ENCODE results near the gene NTHL1.

The NTHL1 gene

DNA sequence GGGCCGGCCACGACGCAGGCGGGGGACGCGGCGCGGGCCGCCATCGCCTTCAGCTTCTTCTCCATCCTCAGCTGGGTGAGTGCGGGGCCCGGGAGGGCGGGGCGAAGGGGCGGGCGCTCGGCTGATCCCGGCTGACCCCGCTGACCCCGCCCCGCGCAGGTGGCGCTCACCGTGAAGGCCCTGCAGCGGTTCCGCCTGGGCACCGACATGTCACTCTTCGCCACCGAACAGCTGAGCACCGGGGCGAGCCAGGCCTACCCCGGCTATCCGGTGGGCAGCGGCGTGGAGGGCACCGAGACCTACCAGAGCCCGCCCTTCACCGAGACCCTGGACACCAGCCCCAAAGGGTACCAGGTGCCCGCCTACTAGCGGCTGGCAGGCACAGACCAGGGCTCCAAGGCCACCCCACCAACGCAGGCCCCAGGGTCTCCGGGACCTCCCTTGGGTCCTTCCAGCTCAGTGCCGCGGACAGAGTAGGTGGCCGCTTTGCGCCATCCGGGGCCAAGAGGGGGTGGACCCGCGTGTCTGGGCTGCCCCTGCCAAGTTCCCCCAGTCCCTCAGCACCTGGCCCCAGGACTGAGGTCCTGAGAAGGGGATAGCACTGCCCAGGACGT lies 54.8 kb downstream of the NTHL1 start:
- TF ChIP-seq, protein P1, sequence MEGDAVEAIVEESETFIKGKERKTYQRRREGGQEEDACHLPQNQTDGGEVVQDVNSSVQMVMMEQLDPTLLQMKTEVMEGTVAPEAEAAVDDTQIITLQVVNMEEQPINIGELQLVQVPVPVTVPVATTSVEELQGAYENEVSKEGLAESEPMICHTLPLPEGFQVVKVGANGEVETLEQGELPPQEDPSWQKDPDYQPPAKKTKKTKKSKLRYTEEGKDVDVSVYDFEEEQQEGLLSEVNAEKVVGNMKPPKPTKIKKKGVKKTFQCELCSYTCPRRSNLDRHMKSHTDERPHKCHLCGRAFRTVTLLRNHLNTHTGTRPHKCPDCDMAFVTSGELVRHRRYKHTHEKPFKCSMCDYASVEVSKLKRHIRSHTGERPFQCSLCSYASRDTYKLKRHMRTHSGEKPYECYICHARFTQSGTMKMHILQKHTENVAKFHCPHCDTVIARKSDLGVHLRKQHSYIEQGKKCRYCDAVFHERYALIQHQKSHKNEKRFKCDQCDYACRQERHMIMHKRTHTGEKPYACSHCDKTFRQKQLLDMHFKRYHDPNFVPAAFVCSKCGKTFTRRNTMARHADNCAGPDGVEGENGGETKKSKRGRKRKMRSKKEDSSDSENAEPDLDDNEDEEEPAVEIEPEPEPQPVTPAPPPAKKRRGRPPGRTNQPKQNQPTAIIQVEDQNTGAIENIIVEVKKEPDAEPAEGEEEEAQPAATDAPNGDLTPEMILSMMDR (conservative IDR thresholded peaks at IDR 0.05; ENCODE audit: low read depth): no peak
- peak overlapping the region; percentile 71 for H3K27ac ChIP-seq
- CTCF ChIA-PET: interaction anchor here (0.6 kb wide), 1 partner anchor 14 kb away, joined by 3 read pairs; no protein-coding TSS in a partner anchor
- POLR2A ChIA-PET (ENCODE audit: low non-redundant PET): interaction anchor here (0.6 kb wide), 1 partner anchor 10 kb away, joined by 3 read pairs; no protein-coding TSS in a partner anchor
- DNase-seq (ENCODE audit: low spot score): no peak

DNA sequence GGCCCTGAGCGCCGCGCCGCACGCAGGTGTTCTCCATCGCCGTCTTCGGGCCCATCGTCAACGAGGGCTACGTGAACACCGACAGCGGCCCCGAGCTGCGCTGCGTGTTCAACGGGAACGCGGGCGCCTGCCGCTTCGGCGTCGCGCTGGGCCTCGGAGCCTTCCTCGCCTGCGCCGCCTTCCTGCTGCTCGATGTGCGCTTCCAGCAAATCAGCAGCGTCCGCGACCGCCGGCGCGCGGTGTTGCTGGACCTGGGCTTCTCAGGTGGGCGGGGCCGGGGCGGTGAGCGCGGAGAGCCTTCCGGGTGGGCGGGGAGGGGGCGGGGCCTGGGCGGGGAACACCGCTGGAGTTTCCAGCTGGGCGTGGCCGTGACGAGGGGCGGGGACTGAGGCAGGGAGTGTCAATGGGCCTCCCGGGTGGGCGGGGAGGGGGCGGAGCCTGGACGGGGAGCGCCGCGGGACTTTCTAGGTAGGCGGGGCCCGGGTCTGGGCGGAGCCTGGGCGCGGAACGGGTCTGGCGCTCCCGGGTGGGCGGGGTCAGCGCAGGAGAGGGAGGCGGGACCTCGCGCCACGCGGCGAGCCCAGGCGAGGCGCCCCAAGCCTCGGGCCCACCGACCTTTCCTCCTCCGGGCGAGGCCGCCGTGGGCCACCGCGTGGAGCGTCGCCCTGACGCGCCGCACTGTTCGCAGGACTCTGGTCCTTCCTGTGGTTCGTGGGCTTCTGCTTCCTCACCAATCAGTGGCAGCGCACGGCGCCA lies 55.5 kb downstream of the NTHL1 start:
- ChIA-PET CTCF (interaction anchor here (0.6 kb wide), 1 partner anchor 15 kb away, joined by 3 read pairs; no protein-coding TSS in a partner anchor), POLR2A (ENCODE audit: low non-redundant PET) (interaction anchor here (0.6 kb wide), 1 partner anchor 10 kb away, joined by 3 read pairs; no protein-coding TSS in a partner anchor)
- peak overlapping the region; percentile 71 for H3K27ac ChIP-seq
- TF ChIP-seq, protein P1 (conservative IDR thresholded peaks at IDR 0.05; ENCODE audit: low read depth): no peak
- peak; percentile 90 for DNase-seq (ENCODE audit: low spot score)

DNA sequence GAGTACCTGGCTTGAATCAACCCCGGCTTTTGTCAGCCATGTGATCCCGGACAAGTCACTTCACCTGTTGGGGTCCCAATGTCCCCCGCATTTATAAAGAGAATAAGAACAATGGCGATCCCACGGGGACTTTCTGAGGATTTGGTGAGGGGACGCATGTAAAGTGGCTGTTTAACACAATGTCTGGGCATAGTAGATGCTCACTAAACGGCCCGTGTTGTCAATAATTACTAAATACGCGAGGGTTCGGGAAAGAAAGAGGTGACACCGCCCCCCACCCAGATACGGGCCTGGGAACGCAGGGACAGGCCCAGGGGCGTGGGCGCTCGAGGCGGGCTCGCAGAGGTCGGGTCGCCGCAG lies 56.1 kb downstream of the NTHL1 start:
- peak overlapping the region; percentile 71 for H3K27ac ChIP-seq
- TF ChIP-seq, protein P1 (conservative IDR thresholded peaks at IDR 0.05; ENCODE audit: low read depth): no peak
- no peak for DNase-seq (ENCODE audit: low spot score)
- ChIA-PET POLR2A (ENCODE audit: low non-redundant PET) (no interaction called here), CTCF (interaction anchor here (0.7 kb wide), 1 partner anchor 164 kb away, joined by 3 read pairs; the partner anchor contains the start of gene TRAF7)

DNA sequence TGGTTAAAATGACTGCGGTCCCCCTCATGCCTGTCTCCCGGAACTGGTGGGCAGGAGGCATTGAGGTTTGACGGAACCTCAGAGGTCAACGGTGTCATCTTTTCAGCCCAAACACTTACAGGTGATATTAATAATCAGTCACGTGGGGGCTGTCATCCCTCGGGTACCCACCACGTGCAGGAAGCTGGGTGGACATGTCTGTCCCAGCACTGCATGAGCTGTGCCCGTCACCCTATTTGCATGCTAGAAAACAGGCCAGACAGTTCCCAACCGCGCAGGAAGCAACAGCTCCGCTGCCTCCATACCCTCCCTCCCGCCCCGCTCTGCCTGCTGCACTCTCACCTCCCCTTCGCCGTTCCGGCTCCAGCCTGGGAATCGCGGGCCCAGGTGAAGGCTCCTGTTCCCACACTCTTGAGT lies 56.5 kb downstream of the NTHL1 start:
- ChIA-PET POLR2A (ENCODE audit: low non-redundant PET) (no interaction called here), CTCF (interaction anchor here (0.6 to 0.7 kb wide), 2 partner anchors 164 to 525 kb away, joined by 3 read pairs; partner anchors contain the start of gene TRAF7)
- TF ChIP-seq, protein P1 (conservative IDR thresholded peaks at IDR 0.05; ENCODE audit: low read depth): no peak
- no peak for DNase-seq (ENCODE audit: low spot score)
- H3K27ac ChIP-seq: no peak overlapping the region

DNA sequence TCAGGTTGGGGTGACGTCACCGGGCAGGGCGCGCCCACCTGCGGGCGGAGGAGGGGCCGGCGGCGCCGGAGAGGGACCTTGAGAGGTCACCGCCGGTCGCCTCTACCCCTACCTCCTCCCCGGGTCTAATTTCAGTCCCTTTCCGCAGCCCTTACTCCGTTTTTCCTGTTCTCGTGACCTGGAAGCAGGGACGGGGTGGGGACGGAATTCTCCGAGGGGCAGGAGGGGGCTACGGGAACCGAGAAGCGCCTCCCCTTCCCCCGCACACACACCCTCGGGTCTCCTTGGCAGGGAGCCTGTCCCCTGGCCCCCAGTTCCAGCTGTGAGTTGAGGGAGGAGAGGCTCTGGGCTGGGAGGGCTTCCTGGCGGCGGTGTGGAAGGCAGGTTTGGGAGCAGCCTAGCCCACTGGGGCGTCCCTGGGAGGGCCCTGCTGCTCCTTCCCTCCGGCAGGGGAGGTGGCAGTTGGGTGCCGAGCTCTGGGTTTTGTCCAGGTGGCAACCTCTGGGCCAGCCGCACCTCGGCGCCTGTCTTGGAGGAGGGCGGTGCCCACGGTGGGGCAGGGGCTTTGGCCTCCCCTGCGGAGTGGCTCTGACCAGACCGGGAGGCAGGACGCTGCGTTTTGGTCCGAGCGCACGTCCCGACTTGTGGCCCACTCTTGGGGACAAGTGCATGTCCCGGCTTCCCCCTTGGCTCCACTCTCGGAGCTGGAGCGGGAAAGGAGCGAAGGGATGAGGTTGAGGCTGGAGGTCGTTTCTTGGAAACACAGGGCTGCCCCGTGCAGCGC lies 57.1 kb downstream of the NTHL1 start:
- ChIA-PET CTCF (interaction anchor here (0.6 to 0.7 kb wide), 2 partner anchors 525 to 750 kb away, joined by 3 read pairs; no protein-coding TSS in a partner anchor), POLR2A (ENCODE audit: low non-redundant PET) (no interaction called here)
- no peak overlapping the region for H3K27ac ChIP-seq
- TF ChIP-seq, protein P1 (conservative IDR thresholded peaks at IDR 0.05; ENCODE audit: low read depth): no peak
- no peak for DNase-seq (ENCODE audit: low spot score)

DNA sequence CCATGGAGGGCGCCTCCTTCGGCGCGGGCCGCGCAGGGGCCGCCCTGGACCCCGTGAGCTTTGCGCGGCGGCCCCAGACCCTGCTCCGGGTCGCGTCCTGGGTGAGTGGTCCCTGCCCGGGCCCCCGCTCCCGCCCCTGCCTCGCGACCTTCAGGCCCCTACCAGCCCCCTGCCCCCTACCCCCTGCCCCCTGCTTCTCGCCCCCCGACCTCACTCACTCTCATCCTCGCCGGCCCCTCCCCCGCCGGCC lies 57.6 kb downstream of the NTHL1 start:
- TF ChIP-seq, protein P1 (conservative IDR thresholded peaks at IDR 0.05; ENCODE audit: low read depth): no peak
- no peak for DNase-seq (ENCODE audit: low spot score)
- H3K27ac ChIP-seq: no peak overlapping the region
- ChIA-PET POLR2A (ENCODE audit: low non-redundant PET) (no interaction called here), CTCF (interaction anchor here (0.7 kb wide), 1 partner anchor 750 kb away, joined by 3 read pairs; no protein-coding TSS in a partner anchor)

All from RWPE1 (cell line).